MCF 10A (cell line): ENCODE results near the gene CDC42EP1. TPM values are rescaled to one million over a fixed set of nuclear protein-coding genes. Genes with fewer than 3 reads are reported as not detected.
"Not testable (repeated sequence)": the region's sequence is repeated elsewhere in the genome, so short reads cannot be mapped to it uniquely, and the experiment has no call there.

ENCODE experiments used
- BruUV-seq: library from RNA; stranded (reverse); fragments of 400-500 nt; replicated peaks from 2 replicates; lab custom pipeline; 2021; lab: Mats Ljungman, UMichigan
- CTCF ChIA-PET: fragments of 300-600 bp; sonication (Branson Sonifier 250); formaldehyde crosslinking; extraction: SDS; loops from one replicate; lab custom pipeline; 2021; ENCODE audit warnings: antibody characterized with exemption, inconsistent platforms; lab: Yijun Ruan, JAX
- POLR2A ChIA-PET: fragments of 300-600, 350-650 bp; sonication (Branson Sonifier 250); formaldehyde crosslinking; extraction: SDS; loops from one replicate; lab custom pipeline; 2020; ENCODE audit warnings: antibody characterized with exemption, inconsistent platforms; lab: Yijun Ruan, JAX
- DNase-seq: peaks from one replicate; pipeline ENCODE4 v3.0.0-alpha.2; 2018; ENCODE audit not compliant: unreplicated experiment
- H3K27ac Mint-ChIP-seq: one replicate; pipeline ENCODE4 v1.8.0; 2022; ENCODE audit warnings: mild to moderate bottlenecking, low read depth, mixed read lengths; ENCODE audit not compliant: unreplicated experiment
- H3K27me3 Mint-ChIP-seq: one replicate; pipeline ENCODE4 v1.8.0; 2022; ENCODE audit warnings: mixed read lengths; ENCODE audit not compliant: insufficient read depth, unreplicated experiment
- H3K36me3 Mint-ChIP-seq: one replicate; pipeline ENCODE4 v1.8.0; 2022; ENCODE audit warnings: mild to moderate bottlenecking, moderate library complexity, mixed read lengths; ENCODE audit not compliant: insufficient read depth, unreplicated experiment
- H3K4me1 Mint-ChIP-seq: one replicate; pipeline ENCODE4 v1.8.0; 2022; ENCODE audit warnings: mixed read lengths; ENCODE audit not compliant: insufficient read depth, unreplicated experiment
- H3K4me3 Mint-ChIP-seq: one replicate; pipeline ENCODE4 v1.8.0; 2022; ENCODE audit warnings: mild to moderate bottlenecking, moderate library complexity, mixed read lengths; ENCODE audit not compliant: unreplicated experiment
- H3K9me3 Mint-ChIP-seq: one replicate; pipeline ENCODE4 v1.8.0; 2022; ENCODE audit warnings: mixed read lengths; ENCODE audit not compliant: unreplicated experiment
- CTCF ChIP-seq: fragments of 200-600 bp; IDR thresholded peaks from one replicate; pipeline ENCODE4 v1.8.0; 2022; ENCODE audit warnings: antibody characterized with exemption, mild to moderate bottlenecking; ENCODE audit not compliant: unreplicated experiment
- intact Hi-C: fragments of 100-400 bp; cut with micrococcal nuclease; formaldehyde crosslinking; loops from 2 replicates; pipeline ENCODE4 v1.14.1; 2022
- total RNA-seq: library from RNA; stranded (reverse); gene quantifications from 2 replicates; pipeline ENCODE4 v1.2.3, GENCODE V29; 2022

The CDC42EP1 gene
- total RNA-seq, 1 experiment from 2014 or later, result 148 TPM

GRCh38 chr22:37581504-37581903 lies 21.2 kb downstream of the CDC42EP1 start:
- POLR2A ChIA-PET, result no interaction called here
- Mint-ChIP-seq H3K4me3 (no peak overlapping the region), H3K27me3 (no peaks in the 10 kb centered on the region), H3K9me3 (no peaks in the 10 kb centered on the region), H3K27ac (no peak overlapping the region), H3K4me1 (no peaks in the 10 kb centered on the region), H3K36me3 (no peaks in the 10 kb centered on the region)
- no TSS peak for BruUV-seq
- TF ChIP-seq CTCF, result no peak
- DNase-seq, result no peak
- CTCF ChIA-PET, result interaction anchor here (1.6 to 1.8 kb wide), 2 partner anchors 11 to 14 kb away, joined by 9 to 13 read pairs; no protein-coding TSS in a partner anchor
- intact Hi-C loops, result no loop called here

DNA sequence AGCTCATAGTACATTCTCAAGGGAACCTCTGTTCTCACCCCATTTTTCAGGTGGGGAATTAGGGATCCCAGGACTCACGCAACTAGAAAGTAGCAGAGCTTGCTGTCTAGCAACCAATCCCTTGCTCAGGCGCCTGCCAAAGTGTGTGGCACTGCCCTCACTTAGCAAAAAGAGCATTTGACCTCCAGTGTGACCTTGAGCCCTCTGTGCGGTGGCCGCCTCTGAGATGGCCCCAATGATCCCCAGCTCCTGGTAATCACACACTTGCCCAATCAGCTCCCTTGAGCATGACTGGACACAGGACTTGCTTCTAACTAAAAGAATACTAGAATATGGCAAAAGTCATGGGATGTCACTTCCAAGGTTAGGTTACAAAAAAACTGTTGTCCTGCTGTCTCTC lies 22.2 kb downstream of the CDC42EP1 start:
- no peaks in the 10 kb centered on the region for H3K9me3 Mint-ChIP-seq
- H3K4me3 Mint-ChIP-seq, result no peak overlapping the region
- H3K27ac Mint-ChIP-seq, result no peak overlapping the region
- intact Hi-C loops, result no loop called here
- H3K27me3 Mint-ChIP-seq, result no peaks in the 10 kb centered on the region
- DNase-seq, result no peak
- no peaks in the 10 kb centered on the region for H3K4me1 Mint-ChIP-seq
- H3K36me3 Mint-ChIP-seq, result no peaks in the 10 kb centered on the region
- BruUV-seq, result no TSS peak
- POLR2A ChIA-PET, result interaction anchor here (1.7 kb wide), 1 partner anchor 10 kb away, joined by 6 read pairs; no protein-coding TSS in a partner anchor
- CTCF ChIA-PET, result interaction anchor here (0.8 to 1.8 kb wide), 7 partner anchors 10 to 44 kb away, joined by 3 to 13 read pairs (median 4); no protein-coding TSS in a partner anchor
- TF ChIP-seq CTCF, result no peak

DNA sequence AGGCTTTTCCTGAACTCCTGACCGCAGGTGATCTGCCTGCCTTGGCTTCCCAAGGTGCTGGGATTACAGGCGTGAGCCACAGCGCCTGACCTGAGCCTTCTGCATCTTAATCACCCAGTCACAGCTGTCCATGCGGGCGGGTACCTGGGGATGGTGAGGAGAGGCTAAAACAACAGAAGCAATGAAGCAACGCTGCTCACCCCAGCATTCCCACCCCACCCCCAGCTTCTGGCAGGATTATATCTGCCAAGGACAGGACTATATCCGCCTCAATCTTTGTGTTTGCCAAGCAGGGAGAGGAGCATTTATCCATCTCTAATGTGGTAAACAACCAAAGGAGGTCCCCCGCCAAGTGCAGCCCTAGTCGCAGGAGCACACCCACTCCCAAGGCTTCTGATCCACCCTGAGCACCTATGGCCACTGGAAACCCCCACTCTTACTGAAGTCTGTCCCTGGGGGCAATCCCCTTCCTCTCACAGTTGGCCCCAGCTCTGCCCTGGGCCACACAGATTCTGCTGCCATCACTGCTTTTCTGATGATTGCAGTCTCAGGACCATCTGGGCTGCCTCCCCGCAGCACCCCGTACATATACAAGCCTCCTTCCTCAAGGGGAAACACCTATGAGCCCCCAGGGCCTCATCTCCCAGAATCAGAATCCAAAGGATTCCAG lies 28.4 kb downstream of the CDC42EP1 start:
- DNase-seq, result no peak
- TF ChIP-seq CTCF, result no peak
- Mint-ChIP-seq H3K27me3 (no peaks in the 10 kb centered on the region), H3K36me3 (peaks cover 6% of the 10 kb centered on the region), H3K27ac (no peak overlapping the region), H3K4me1 (peaks cover 12% of the 10 kb centered on the region), H3K9me3 (no peaks in the 10 kb centered on the region), H3K4me3 (no peak overlapping the region)
- CTCF ChIA-PET, result interaction anchor here (0.8 to 9.2 kb wide), 5 partner anchors 19 to 54 kb away, joined by 4 to 131 read pairs (median 5); no protein-coding TSS in a partner anchor
- no TSS peak for BruUV-seq
- intact Hi-C loops, result no loop called here
- POLR2A ChIA-PET, result interaction anchor here (1.0 to 1.4 kb wide), 2 partner anchors 20 to 21 kb away, joined by 3 read pairs; partner anchors contain the start of gene GGA1

DNA sequence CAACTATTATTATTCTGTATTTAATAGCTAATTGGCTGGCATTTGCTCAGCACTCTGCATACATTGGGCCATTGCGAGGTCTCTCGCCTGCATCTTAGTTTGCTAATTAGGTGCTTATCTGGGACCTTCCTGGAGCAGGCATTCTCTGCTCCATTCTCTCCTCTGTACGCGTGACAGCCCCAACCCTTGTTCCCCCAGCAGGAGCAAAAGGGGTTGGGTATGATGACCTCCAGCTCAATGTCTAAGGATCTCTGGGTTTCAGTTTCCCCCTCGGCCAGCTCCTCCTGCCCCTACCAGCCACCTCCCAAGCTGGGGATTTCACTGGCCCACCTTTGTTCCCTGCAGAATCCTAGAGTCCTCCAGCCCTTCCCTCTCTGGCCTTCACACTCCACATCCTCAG lies 29.4 kb downstream of the CDC42EP1 start:
- intact Hi-C loops, result loop anchor here (10.0 kb wide), 1 partner anchor 275 kb away; no protein-coding TSS in a partner anchor
- no TSS peak for BruUV-seq
- POLR2A ChIA-PET, result interaction anchor here (0.7 to 1.4 kb wide), 2 partner anchors 22 to 146 kb away, joined by 3 to 4 read pairs; no protein-coding TSS in a partner anchor
- H3K27me3 Mint-ChIP-seq, result no peaks in the 10 kb centered on the region
- peaks cover 12% of the 10 kb centered on the region for H3K4me1 Mint-ChIP-seq
- CTCF ChIA-PET, result interaction anchor here (0.7 to 9.2 kb wide), 6 partner anchors 7 to 136 kb away, joined by 3 to 131 read pairs (median 4); no protein-coding TSS in a partner anchor
- H3K36me3 Mint-ChIP-seq, result peaks cover 6% of the 10 kb centered on the region
- H3K27ac Mint-ChIP-seq, result no peak overlapping the region
- H3K9me3 Mint-ChIP-seq, result no peaks in the 10 kb centered on the region
- H3K4me3 Mint-ChIP-seq, result no peak overlapping the region
- TF ChIP-seq CTCF, result no peak
- no peak for DNase-seq

DNA sequence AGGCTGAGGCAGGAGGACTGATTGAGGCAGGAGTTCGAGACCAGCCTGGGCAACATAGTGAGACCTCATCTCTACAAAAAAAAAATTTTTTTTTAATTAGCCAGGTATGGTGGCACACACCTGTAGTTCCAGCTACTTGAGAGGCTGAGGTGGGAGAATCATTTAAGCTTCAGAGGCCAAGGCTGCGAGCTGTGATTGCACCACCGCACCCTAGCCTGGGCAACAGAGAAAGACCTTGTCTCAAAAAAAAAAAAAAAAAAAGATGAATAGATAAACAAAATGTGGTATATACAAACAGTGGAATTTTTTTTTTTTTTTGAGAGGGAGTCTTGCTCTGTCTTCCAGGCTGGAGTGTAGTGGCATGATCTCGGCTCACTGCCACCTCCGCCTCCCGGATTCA lies 30.8 kb downstream of the CDC42EP1 start:
- intact Hi-C loops, result loop anchor here (10.0 kb wide), 1 partner anchor 276 kb away; no protein-coding TSS in a partner anchor
- ChIA-PET POLR2A (interaction anchor here (1.7 kb wide), 1 partner anchor 64 kb away, joined by 3 read pairs; no protein-coding TSS in a partner anchor), CTCF (interaction anchor here (0.6 to 9.2 kb wide), 5 partner anchors 24 to 331 kb away, joined by 3 to 131 read pairs (median 3); no protein-coding TSS in a partner anchor)
- H3K4me1 Mint-ChIP-seq, result peaks cover 12% of the 10 kb centered on the region
- not testable (repeated sequence) for BruUV-seq, H3K9me3 Mint-ChIP-seq, H3K36me3 Mint-ChIP-seq, H3K4me3 Mint-ChIP-seq, DNase-seq, H3K27ac Mint-ChIP-seq, H3K27me3 Mint-ChIP-seq
